ENCODE measurements around the gene C7orf57.

C7orf57 gene

GRCh38 chr7:48085433-48085791 is 50.1 kb downstream of the C7orf57 start:
- ATAC-seq = no peak
- DNase-seq = no peak

DNA sequence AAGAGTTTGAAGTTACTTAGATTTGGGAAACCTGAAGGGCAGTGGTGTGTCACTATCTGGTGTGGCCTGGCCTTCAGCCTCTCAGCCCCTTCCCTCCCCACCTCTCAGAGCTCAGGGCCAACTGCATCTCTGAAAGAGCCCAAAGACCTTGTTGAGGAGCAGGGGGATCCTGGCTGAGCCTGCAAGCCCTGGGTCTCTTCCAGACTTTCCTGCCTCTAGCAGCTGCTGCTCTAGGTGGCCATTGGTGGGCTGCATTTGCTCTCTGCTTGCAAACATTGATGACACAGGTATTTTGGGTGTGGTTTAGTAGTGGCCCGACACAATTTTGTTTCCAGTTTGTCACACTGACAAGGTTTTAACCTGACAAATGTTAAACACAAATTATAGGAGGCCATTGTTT is 50.6 kb downstream of the C7orf57 start:
- DNase-seq = no peak
- no peak for ATAC-seq

GRCh38 chr7:48087349-48087748 is 52.0 kb downstream of the C7orf57 start:
- DNase-seq (no peak), ATAC-seq (no peak)

DNA sequence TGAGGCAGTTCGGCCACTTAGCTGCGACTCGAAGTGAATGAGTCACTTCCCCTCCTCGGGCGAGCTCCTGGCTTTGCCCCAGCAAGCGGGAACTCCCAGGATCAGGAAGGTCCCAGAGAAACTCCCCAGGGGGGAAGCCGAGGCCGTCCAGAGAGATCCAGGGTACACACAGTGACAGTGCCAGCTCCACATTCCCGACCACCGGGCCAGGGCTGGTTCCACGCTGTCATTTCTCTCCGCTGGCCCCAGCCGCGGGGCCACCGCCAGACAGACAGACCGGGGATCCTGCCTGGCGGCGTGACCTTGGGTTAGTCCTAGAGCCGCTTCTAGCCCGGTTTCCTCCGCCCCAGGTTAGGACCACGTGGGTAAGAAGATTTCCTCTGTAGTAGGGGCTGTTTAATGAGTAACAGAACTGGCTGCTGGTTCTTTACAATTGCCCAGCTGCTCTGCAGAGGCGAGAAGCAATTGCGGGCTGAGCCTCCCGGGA is 53.3 kb downstream of the C7orf57 start:
- ATAC-seq (peak; percentile 71), DNase-seq (no peak)

DNA sequence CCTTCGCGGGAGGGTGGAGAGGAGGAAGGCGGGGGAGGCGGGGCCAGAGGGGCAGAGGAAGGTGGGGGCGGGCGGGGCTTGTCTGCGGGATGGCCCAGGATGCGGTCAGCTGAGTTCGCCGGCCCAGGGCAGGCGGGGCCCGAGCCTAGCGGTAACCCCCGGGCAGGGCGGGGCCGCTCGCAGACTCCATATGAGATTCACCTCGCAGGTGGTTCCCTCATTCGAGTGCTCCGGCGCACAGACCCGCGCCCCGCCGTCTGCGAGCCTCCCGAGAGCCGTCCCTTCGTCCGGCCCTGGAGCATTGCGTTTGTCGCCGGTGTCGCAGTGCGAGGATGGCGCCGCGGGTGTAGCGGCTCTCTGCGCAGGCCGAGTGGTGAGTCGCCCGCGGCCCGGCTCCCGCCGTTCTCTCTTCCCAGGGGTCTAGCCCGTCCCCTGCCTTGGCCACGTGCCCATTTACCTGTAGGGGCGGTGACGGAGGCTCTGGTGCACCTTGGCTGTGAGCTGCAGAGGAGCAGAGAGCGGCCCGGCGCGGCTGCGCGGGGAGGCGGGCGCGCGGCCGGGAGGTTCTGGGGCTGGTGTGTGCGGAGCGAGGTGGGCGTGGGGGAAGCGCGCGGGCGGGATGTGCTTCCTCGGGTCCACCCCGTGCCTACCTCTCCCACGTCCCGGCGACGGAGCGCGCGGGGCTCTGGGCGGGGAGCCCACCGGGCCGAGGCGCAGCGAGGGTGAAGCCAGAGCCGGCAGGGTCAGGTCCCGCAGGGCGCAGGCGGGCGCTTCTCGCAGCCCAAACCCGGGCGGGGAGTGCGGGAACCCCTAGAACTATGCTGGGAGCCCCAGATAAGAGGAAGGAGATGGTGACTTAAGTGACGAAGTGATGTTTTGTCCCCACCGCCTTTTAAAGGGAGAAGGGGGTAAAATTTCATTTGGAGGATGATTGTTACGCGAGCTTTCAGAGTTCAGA is 54.0 kb downstream of the C7orf57 start, which contains the start of gene UPP1:
UPP1 (plus strand) TSS at position 220 of the 958 bp plus-strand sequence. CDS start 5,519 bp downstream, outside the sequence.
- DNase-seq = peak; percentile 92
- ATAC-seq = peak; percentile 73

- ATAC-seq (no peak), DNase-seq (no peak)
Observed at GRCh38 chr7:48090095-48090805, 54.9 kb downstream of the C7orf57 start.

- DNase-seq (no peak), ATAC-seq (no peak)
Observed at GRCh38 chr7:48091506-48092433, 56.4 kb downstream of the C7orf57 start.

GRCh38 chr7:48094861-48095293 is 59.5 kb downstream of the C7orf57 start:
- DNase-seq (no peak), ATAC-seq (no peak)

GRCh38 chr7:48096273-48096672 is 60.9 kb downstream of the C7orf57 start:
- ATAC-seq = peak; percentile 50
- DNase-seq = no peak

GRCh38 chr7:48097521-48098231 is 62.3 kb downstream of the C7orf57 start:
- ATAC-seq (peak; percentile 54), DNase-seq (no peak)

- no peak for DNase-seq
- ATAC-seq = no peak
Observed at GRCh38 chr7:48098846-48099245, 63.5 kb downstream of the C7orf57 start.

DNA sequence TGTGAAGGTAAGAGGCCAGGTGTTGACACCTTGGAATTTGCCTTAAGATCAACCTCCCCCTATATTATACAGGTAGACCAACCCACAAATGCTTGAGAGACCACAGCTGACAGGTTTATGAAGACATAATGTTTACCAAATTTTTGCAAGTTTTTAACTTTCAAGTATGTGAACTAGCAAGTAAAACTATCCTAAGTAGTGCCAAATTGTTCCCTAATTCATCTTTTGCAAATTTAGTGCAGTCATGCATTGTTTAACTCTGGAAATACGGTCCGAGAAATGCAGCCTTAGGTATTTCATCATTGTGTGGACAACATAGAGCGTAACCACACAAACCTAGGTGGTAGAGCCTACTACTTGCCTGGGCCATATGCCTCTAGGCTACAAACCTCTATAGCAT is 64.4 kb downstream of the C7orf57 start:
- DNase-seq = no peak
- no peak for ATAC-seq

GRCh38 chr7:48101352-48101751 is 66.0 kb downstream of the C7orf57 start:
- DNase-seq (no peak), ATAC-seq (no peak)

- DNase-seq (peak; percentile 40), ATAC-seq (peak; percentile 31)
Observed at GRCh38 chr7:48101968-48102367, 66.6 kb downstream of the C7orf57 start.

GRCh38 chr7:48102530-48102929 is 67.2 kb downstream of the C7orf57 start:
- ATAC-seq (no peak), DNase-seq (no peak)

- ATAC-seq (no peak), DNase-seq (no peak)
Observed at GRCh38 chr7:48105045-48105444, 69.7 kb downstream of the C7orf57 start.

GRCh38 chr7:48106906-48107659 is 71.7 kb downstream of the C7orf57 start:
- no peak for ATAC-seq
- DNase-seq = no peak

GRCh38 chr7:48107926-48108472 is 72.7 kb downstream of the C7orf57 start:
- no peak for DNase-seq

GRCh38 chr7:48108959-48109847 is 73.9 kb downstream of the C7orf57 start:
- no peak for ATAC-seq
- DNase-seq = no peak

More at GRCh38 chr7:48107926-48108472, 72.7 kb downstream of the C7orf57 start:
- ATAC-seq = no peak
